Panc1 (cell line): Measurements from ENCODE around the gene PANX2. TPM values are rescaled to one million over a fixed set of nuclear protein-coding genes. Genes with fewer than 3 reads are reported as not detected.

Experiments used
- ATAC-seq: fragments of 200-7000 bp; cut with Tn5 transposase; 2 replicates; pipeline ENCODE4 v1.9.1; 2020; ENCODE audit warnings: mild to moderate bottlenecking, moderate library complexity
- BruUV-seq: library from RNA; stranded (reverse); fragments of 400-500 nt; replicated peaks from 2 replicates; lab custom pipeline; 2021; lab: Mats Ljungman, UMichigan
- CTCF ChIA-PET: fragments of 300-600 bp; sonication (Branson Sonifier 250); formaldehyde crosslinking; loops from one replicate; lab custom pipeline; 2022; ENCODE audit warnings: antibody characterized with exemption; lab: Charles Lee
- POLR2A ChIA-PET: fragments of 300-600 bp; sonication (Branson Sonifier 250); formaldehyde crosslinking; loops from one replicate; lab custom pipeline; 2022; ENCODE audit warnings: antibody characterized with exemption; lab: Charles Lee
- DNase-seq: peaks from one replicate; pipeline ENCODE4 v3.0.0-alpha.2; 2010; ENCODE audit warnings: low read depth, low spot score
- H3K27ac ChIP-seq: 2 replicates; pipeline ENCODE4 v1.5.1; 2011; ENCODE audit warnings: mild to moderate bottlenecking, low read length, inconsistent platforms
- H3K27me3 ChIP-seq: fragments of 200-500 bp; sonication (Bioruptor generic); 2 replicates; pipeline ENCODE4 v1.6.0; 2014; ENCODE audit warnings: low read length, inconsistent platforms; ENCODE audit not compliant: control insufficient read depth, insufficient read depth
- H3K36me3 ChIP-seq: fragments of 200-500 bp; sonication (Bioruptor generic); 2 replicates; pipeline ENCODE4 v1.5.1; 2014; ENCODE audit warnings: inconsistent platforms, mild to moderate bottlenecking, low read length, moderate library complexity; ENCODE audit not compliant: control insufficient read depth, insufficient read depth
- H3K4me1 ChIP-seq: 2 replicates; pipeline ENCODE4 v1.5.1; 2011; ENCODE audit warnings: inconsistent platforms, mild to moderate bottlenecking, low read length, moderate library complexity; ENCODE audit not compliant: control insufficient read depth, insufficient read depth
- H3K4me3 ChIP-seq, 2 experiments: 2 replicates each; pipeline ENCODE4 v1.5.1; 2011 to 2012; ENCODE audit warnings: low read depth in 2 of 2, low read length in 2 of 2, mild to moderate bottlenecking in 2 of 2, inconsistent platforms in 1 of 2, moderate library complexity in 1 of 2
- H3K9me3 ChIP-seq: fragments of 200-500 bp; sonication (Bioruptor generic); 2 replicates; pipeline ENCODE4 v1.5.1; 2014; ENCODE audit warnings: low read depth, mild to moderate bottlenecking, inconsistent platforms, low read length, moderate library complexity; ENCODE audit not compliant: control insufficient read depth, insufficient read depth
- CTCF ChIP-seq: fragments of 450-650 bp; IDR thresholded peaks from 2 replicates; pipeline ENCODE4 v1.5.1; 2017; ENCODE audit warnings: mild to moderate bottlenecking
- POLR2AphosphoS5 ChIP-seq: IDR thresholded peaks from 2 replicates; pipeline ENCODE4 v1.6.1; 2012; ENCODE audit warnings: mild to moderate bottlenecking, low read depth, low read length, moderate library complexity
- REST ChIP-seq, 2 experiments: IDR thresholded peaks; 2 replicates each; pipeline ENCODE4 v1.6.1; 2011 to 2012; ENCODE audit warnings: low read depth in 2 of 2, control low read depth in 1 of 2, low read length in 1 of 2, mild to moderate bottlenecking in 1 of 2, moderate library complexity in 1 of 2; ENCODE audit not compliant: insufficient read depth in 1 of 2
- SIN3A ChIP-seq: IDR thresholded peaks from 2 replicates; pipeline ENCODE4 v1.6.1; 2012; ENCODE audit warnings: low read depth, mild to moderate bottlenecking, low read length, moderate library complexity, borderline replicate concordance; ENCODE audit not compliant: insufficient read depth
- TCF7L2 ChIP-seq: IDR thresholded peaks from 2 replicates; pipeline ENCODE4 v1.6.1; 2011; ENCODE audit warnings: mild to moderate bottlenecking, low read depth, low read length, inconsistent platforms
- in situ Hi-C: cut with HindIII; loops from 2 replicates; pipeline ENCODE4 v1.10.0; 2016; ENCODE audit warnings: low sequenced_read_pairs, low pct_unique_long_range_greater_than_20kb
- intact Hi-C: fragments of 100-400 bp; cut with micrococcal nuclease; formaldehyde crosslinking; loops from one replicate; pipeline ENCODE4 v1.10.0; 2022; ENCODE audit not compliant: unreplicated experiment
- total RNA-seq: library from RNA; stranded (reverse); gene quantifications from one replicate; pipeline ENCODE4 v1.2.1, GENCODE V29; 2021; ENCODE audit not compliant: unreplicated experiment

PANX2 gene
- total RNA-seq, 1 experiment from 2014 or later, result 0.77 TPM

GRCh38 chr22:50183141-50183971 lies 12.8 kb downstream of the PANX2 start:
- no peaks in the 10 kb centered on the region for H3K9me3 ChIP-seq
- peaks cover 19% of the 10 kb centered on the region; the same call in 1 of the 2 replicates for H3K4me1 ChIP-seq
- POLR2A ChIA-PET, result no interaction called here
- CTCF ChIA-PET, result no interaction called here
- no peaks in the 10 kb centered on the region for H3K27me3 ChIP-seq
- H3K4me3 ChIP-seq, result no peak overlapping the region
- ATAC-seq (no peak), DNase-seq (no peak)
- no TSS peak for BruUV-seq
- TF ChIP-seq CTCF, result no peak
- TF ChIP-seq POLR2AphosphoS5, result no peak
- no peak for TF ChIP-seq REST (IDR thresholded peaks at IDR 0.05; ENCODE audit: insufficient read depth in 1 of 2, low read depth in 2 of 2, low read length in 1 of 2)
- no peak for TF ChIP-seq TCF7L2
- TF ChIP-seq SIN3A, result no peak
- H3K36me3 ChIP-seq, result no peaks in the 10 kb centered on the region
- intact Hi-C loops (no loop called here), in situ Hi-C loops (no loop called here)
- no peak overlapping the region for H3K27ac ChIP-seq

- H3K36me3 ChIP-seq, result no peaks in the 10 kb centered on the region
- intact Hi-C loops, result no loop called here
- peaks cover 28% of the 10 kb centered on the region for H3K4me1 ChIP-seq
- no peak for ATAC-seq
- no TSS peak for BruUV-seq
- H3K4me3 ChIP-seq, result no peak overlapping the region
- H3K27me3 ChIP-seq, result no peaks in the 10 kb centered on the region
- CTCF ChIA-PET, result no interaction called here
- TF ChIP-seq CTCF, result no peak
- no peak for TF ChIP-seq SIN3A
- no peak for TF ChIP-seq REST (IDR thresholded peaks at IDR 0.05; ENCODE audit: insufficient read depth in 1 of 2, low read depth in 2 of 2, low read length in 1 of 2)
- TF ChIP-seq POLR2AphosphoS5, result no peak
- no peak for TF ChIP-seq TCF7L2
- POLR2A ChIA-PET, result no interaction called here
- in situ Hi-C loops, result no loop called here
- H3K9me3 ChIP-seq, result no peaks in the 10 kb centered on the region
- H3K27ac ChIP-seq, result peak overlapping the region; percentile 12; the same call in 1 of the 2 replicates
- DNase-seq, result no peak
Measured at GRCh38 chr22:50184004-50184901, 13.7 kb downstream of the PANX2 start.
